Natural killer cell (primary cell): ENCODE data around the gene UBL4B. TPM values are rescaled to one million over a fixed set of nuclear protein-coding genes. Genes with fewer than 3 reads are reported as not detected.

Experiments used
- ATAC-seq, 3 donors: fragments of 150-1000 bp in 2 of 3; fragments of 200-7000 bp in 1 of 3; cut with Tn5 transposase; 1 replicate in 1 of 3; 2 replicates in 2 of 3; pipeline ENCODE4 v1.10.0; 2021; ENCODE audit warnings: mild to moderate bottlenecking in 2 of 3, moderate library complexity in 2 of 3
- DNase-seq, 2 donors: peaks; one replicate each; pipeline versions ENCODE4 v3.0.0 to v3.0.0-alpha.2; 2013 to 2021; ENCODE audit warnings: mixed read lengths in 1 of 2
- H3K27ac ChIP-seq: one replicate; pipeline ENCODE4 v1.5.1; 2013; ENCODE audit warnings: mild to moderate bottlenecking, low read length
- H3K27me3 ChIP-seq: one replicate; pipeline ENCODE4 v1.6.1; 2013; ENCODE audit warnings: low read length; ENCODE audit not compliant: control insufficient read depth, insufficient read depth
- H3K36me3 ChIP-seq: one replicate; pipeline ENCODE4 v1.6.1; 2013; ENCODE audit warnings: low read length; ENCODE audit not compliant: control insufficient read depth, insufficient read depth
- H3K4me1 ChIP-seq: one replicate; pipeline ENCODE4 v1.6.1; 2013; ENCODE audit warnings: low read length; ENCODE audit not compliant: control insufficient read depth, insufficient read depth
- H3K4me3 ChIP-seq: one replicate; pipeline ENCODE4 v1.5.1; 2013; ENCODE audit warnings: low read length
- H3K9me3 ChIP-seq: one replicate; pipeline ENCODE4 v1.6.1; 2013; ENCODE audit warnings: low read length; ENCODE audit not compliant: control insufficient read depth, insufficient read depth
- H3K27ac Mint-ChIP-seq, 2 donors: one replicate each; pipeline ENCODE4 v1.8.0; 2022; ENCODE audit warnings: mild to moderate bottlenecking in 2 of 2, mixed read lengths in 2 of 2, moderate library complexity in 1 of 2
- H3K27me3 Mint-ChIP-seq, 2 donors: one replicate each; pipeline ENCODE4 v1.8.0; 2022; ENCODE audit warnings: low read depth in 2 of 2, mixed read lengths in 2 of 2
- H3K36me3 Mint-ChIP-seq: one replicate; pipeline ENCODE4 v1.8.0; 2022; ENCODE audit warnings: mixed read lengths
- H3K4me1 Mint-ChIP-seq, 2 donors: one replicate each; pipeline ENCODE4 v1.8.0; 2022; ENCODE audit warnings: mixed read lengths in 2 of 2
- H3K4me3 Mint-ChIP-seq: one replicate; pipeline ENCODE4 v1.8.0; 2022; ENCODE audit warnings: mild to moderate bottlenecking, moderate library complexity, mixed read lengths
- H3K9me3 Mint-ChIP-seq, 2 donors: one replicate each; pipeline ENCODE4 v1.8.0; 2022; ENCODE audit warnings: mixed read lengths in 2 of 2
- WGBS: methylation state at CpG from one replicate; pipeline ENCODE4 v1.1.7; 2013; ENCODE audit warnings: missing lambda C conversion rate; ENCODE audit not compliant: insufficient coverage; 5-methylcytosine and 5-hydroxymethylcytosine counted together
- intact Hi-C: fragments of 100-400 bp; cut with micrococcal nuclease; formaldehyde crosslinking; loops from one replicate; pipeline ENCODE4 v1.14.2; 2022
- total RNA-seq, 4 donors: library from RNA; stranded (reverse); fragments of 120-200 nt in 1 of 4; gene quantifications; one replicate each; pipeline versions ENCODE4 v1.2.3 to v1.2.4, GENCODE V29; 2013 to 2022
- TF ChIP-seq, protein P1 (sequence below): fragments of 200-600 bp; IDR thresholded peaks from one replicate; pipeline ENCODE4 v1.8.0; 2022; ENCODE audit warnings: antibody characterized with exemption

Gene UBL4B
- total RNA-seq, 3 donors from 2014 or later (not counting 1 experiment from before 2014, with no cell fraction given) = not detected

GRCh38 chr1:110135246-110135645 is 23.0 kb downstream of the UBL4B start:
- no peaks in the 10 kb centered on the region for H3K36me3 ChIP-seq

DNA sequence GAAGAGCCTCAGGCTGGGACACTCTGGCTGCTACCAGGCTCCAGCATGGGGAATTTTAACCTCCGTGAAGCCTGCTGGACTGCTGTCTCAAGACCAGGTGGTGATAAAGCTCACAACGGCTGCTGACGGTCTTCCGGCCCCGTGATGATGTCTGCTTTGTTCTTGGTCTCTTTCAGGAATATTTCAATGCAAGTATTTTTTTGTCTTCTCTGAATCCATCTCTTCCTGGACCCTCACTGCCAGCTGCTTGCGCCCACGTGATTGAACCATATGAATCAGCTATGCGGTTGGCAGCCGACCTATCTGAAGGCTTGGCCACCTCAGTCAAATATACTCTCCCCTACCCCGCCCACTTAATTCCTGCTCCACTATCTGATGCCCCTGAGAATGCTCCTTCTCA is 23.4 kb downstream of the UBL4B start:
- H3K4me3 Mint-ChIP-seq = no peak overlapping the region

More at GRCh38 chr1:110135246-110135645, 23.0 kb downstream of the UBL4B start:
- Mint-ChIP-seq H3K4me3 (no peak overlapping the region), H3K4me1 (peaks cover 0 to 10% of the 10 kb centered on the region in 2 donors), H3K9me3 (no peaks in the 10 kb centered on the region), H3K27ac (no peak overlapping the region), H3K27me3 (peaks cover 49 to 55% of the 10 kb centered on the region in 2 donors), H3K36me3 (no peaks in the 10 kb centered on the region)
- Histone ChIP-seq H3K4me1 (no peaks in the 10 kb centered on the region), H3K4me3 (no peak overlapping the region), H3K27ac (no peak overlapping the region), H3K9me3 (no peaks in the 10 kb centered on the region), H3K27me3 (peaks cover 5% of the 10 kb centered on the region)
- intact Hi-C loops = no loop called here
- WGBS = 66% methylated on average over 4 of the region's 4 CpGs
- ATAC-seq (no peak), DNase-seq (no peak)
- TF ChIP-seq, protein P1, sequence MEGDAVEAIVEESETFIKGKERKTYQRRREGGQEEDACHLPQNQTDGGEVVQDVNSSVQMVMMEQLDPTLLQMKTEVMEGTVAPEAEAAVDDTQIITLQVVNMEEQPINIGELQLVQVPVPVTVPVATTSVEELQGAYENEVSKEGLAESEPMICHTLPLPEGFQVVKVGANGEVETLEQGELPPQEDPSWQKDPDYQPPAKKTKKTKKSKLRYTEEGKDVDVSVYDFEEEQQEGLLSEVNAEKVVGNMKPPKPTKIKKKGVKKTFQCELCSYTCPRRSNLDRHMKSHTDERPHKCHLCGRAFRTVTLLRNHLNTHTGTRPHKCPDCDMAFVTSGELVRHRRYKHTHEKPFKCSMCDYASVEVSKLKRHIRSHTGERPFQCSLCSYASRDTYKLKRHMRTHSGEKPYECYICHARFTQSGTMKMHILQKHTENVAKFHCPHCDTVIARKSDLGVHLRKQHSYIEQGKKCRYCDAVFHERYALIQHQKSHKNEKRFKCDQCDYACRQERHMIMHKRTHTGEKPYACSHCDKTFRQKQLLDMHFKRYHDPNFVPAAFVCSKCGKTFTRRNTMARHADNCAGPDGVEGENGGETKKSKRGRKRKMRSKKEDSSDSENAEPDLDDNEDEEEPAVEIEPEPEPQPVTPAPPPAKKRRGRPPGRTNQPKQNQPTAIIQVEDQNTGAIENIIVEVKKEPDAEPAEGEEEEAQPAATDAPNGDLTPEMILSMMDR = no peak

GRCh38 chr1:110136911-110137310 is 24.7 kb downstream of the UBL4B start:
- DNase-seq (peak in 1 of 2 donors; percentile 43), ATAC-seq (no peak)
- Histone ChIP-seq H3K9me3 (no peaks in the 10 kb centered on the region), H3K27ac (no peak overlapping the region), H3K27me3 (no peaks in the 10 kb centered on the region), H3K4me3 (no peak overlapping the region), H3K36me3 (no peaks in the 10 kb centered on the region), H3K4me1 (no peaks in the 10 kb centered on the region)
- Mint-ChIP-seq H3K27ac (no peak overlapping the region), H3K4me3 (no peak overlapping the region), H3K36me3 (no peaks in the 10 kb centered on the region), H3K27me3 (peaks cover 46 to 49% of the 10 kb centered on the region in 2 donors), H3K4me1 (peaks cover 0 to 10% of the 10 kb centered on the region in 2 donors), H3K9me3 (no peaks in the 10 kb centered on the region)
- intact Hi-C loops = no loop called here
- WGBS = 3% methylated on average over 7 of the region's 7 CpGs
- TF ChIP-seq, protein P1 = no peak

More for the DNA sequence above, 23.4 kb downstream of the UBL4B start:
- intact Hi-C loops = no loop called here
- TF ChIP-seq, protein P1 = no peak
- 86% methylated on average over 10 of the region's 10 CpGs for WGBS
- H3K27ac Mint-ChIP-seq = no peak overlapping the region
- H3K4me1 Mint-ChIP-seq = peaks cover 0 to 10% of the 10 kb centered on the region in 2 donors
- Histone ChIP-seq H3K4me1 (no peaks in the 10 kb centered on the region), H3K36me3 (no peaks in the 10 kb centered on the region), H3K27me3 (peaks cover 4% of the 10 kb centered on the region), H3K4me3 (no peak overlapping the region), H3K9me3 (no peaks in the 10 kb centered on the region), H3K27ac (no peak overlapping the region)
- H3K36me3 Mint-ChIP-seq = no peaks in the 10 kb centered on the region
- H3K27me3 Mint-ChIP-seq = peaks cover 49 to 52% of the 10 kb centered on the region in 2 donors
- no peak for ATAC-seq
- no peaks in the 10 kb centered on the region for H3K9me3 Mint-ChIP-seq
- DNase-seq = no peak

DNA sequence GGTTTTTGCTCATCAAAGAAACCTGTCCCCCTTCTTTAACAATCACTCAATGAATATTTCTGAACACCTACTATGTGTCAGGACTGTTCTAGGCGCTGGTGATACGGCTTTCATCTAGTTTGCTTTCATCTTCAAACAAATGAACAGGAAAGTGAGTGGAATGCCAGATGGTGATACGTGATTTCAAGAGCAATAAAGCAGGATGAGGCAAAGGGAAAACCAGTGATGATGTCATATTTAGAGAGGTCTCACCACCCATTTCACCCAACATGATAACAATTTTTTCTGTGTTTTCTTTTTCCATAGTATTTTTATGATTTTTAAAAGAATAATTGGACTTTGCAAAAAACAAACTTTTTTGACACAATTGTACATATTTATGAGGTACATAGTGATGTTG is 26.7 kb downstream of the UBL4B start:
- DNase-seq = no peak
- Histone ChIP-seq H3K4me1 (no peaks in the 10 kb centered on the region), H3K4me3 (no peak overlapping the region), H3K9me3 (no peaks in the 10 kb centered on the region), H3K27ac (no peak overlapping the region), H3K36me3 (no peaks in the 10 kb centered on the region), H3K27me3 (no peaks in the 10 kb centered on the region)
- peaks cover 44 to 49% of the 10 kb centered on the region in 2 donors for H3K27me3 Mint-ChIP-seq
- H3K36me3 Mint-ChIP-seq = no peaks in the 10 kb centered on the region
- TF ChIP-seq, protein P1 = no peak
- no peaks in the 10 kb centered on the region for H3K9me3 Mint-ChIP-seq
- no peak overlapping the region for H3K27ac Mint-ChIP-seq
- 84% methylated on average over 3 of the region's 3 CpGs for WGBS
- intact Hi-C loops = no loop called here
- H3K4me1 Mint-ChIP-seq = peaks cover 0 to 10% of the 10 kb centered on the region in 2 donors
- no peak for ATAC-seq
- H3K4me3 Mint-ChIP-seq = no peak overlapping the region
